DOHH2 (cell line): Measurements from ENCODE around the gene VAPA.

Source experiments
- H3F3A ChIP-seq: fragments of 200-600 bp; sonication (generic), shearing (Covaris generic); 2 replicates; pipeline ENCODE4 v1.6.0; 2016; ENCODE audit warnings: antibody characterized with exemption, mild to moderate bottlenecking; ENCODE audit not compliant: control insufficient read depth, insufficient read depth
- H3K27ac ChIP-seq: fragments of 200-600 bp; sonication (generic); 2 replicates; pipeline ENCODE4 v1.5.1; 2014; ENCODE audit warnings: low read depth, mild to moderate bottlenecking, low read length, moderate library complexity
- H3K27me3 ChIP-seq: fragments of 200-600 bp; sonication (generic); 2 replicates; pipeline ENCODE4 v1.6.1; 2014; ENCODE audit warnings: mild to moderate bottlenecking, low read length, mixed read lengths; ENCODE audit not compliant: control insufficient read depth
- H3K36me3 ChIP-seq: fragments of 200-600 bp; sonication (generic); 2 replicates; pipeline ENCODE4 v1.6.1; 2014; ENCODE audit warnings: mild to moderate bottlenecking, low read length, moderate library complexity, mixed read lengths; ENCODE audit not compliant: control insufficient read depth
- H3K4me1 ChIP-seq: fragments of 200-600 bp; sonication (generic); 2 replicates; pipeline ENCODE4 v1.6.1; 2014; ENCODE audit warnings: mild to moderate bottlenecking, low read length, mixed read lengths; ENCODE audit not compliant: control insufficient read depth
- H3K4me2 ChIP-seq: fragments of 200-600 bp; sonication (generic); 2 replicates; pipeline ENCODE4 v1.6.0; 2014; ENCODE audit warnings: mild to moderate bottlenecking, low read length, moderate library complexity
- H3K4me3 ChIP-seq: fragments of 200-600 bp; sonication (generic); 2 replicates; pipeline ENCODE4 v1.5.1; 2014; ENCODE audit warnings: mild to moderate bottlenecking, low read length, mixed read lengths
- H3K79me2 ChIP-seq: fragments of 200-600 bp; sonication (generic); 2 replicates; pipeline ENCODE4 v1.6.1; 2014; ENCODE audit warnings: mild to moderate bottlenecking, low read length, mixed read lengths; ENCODE audit not compliant: control insufficient read depth
- H3K9me2 ChIP-seq: fragments of 200-600 bp; sonication (generic); replicated peaks from 2 replicates; pipeline ENCODE4 v1.6.1; 2014; ENCODE audit warnings: mild to moderate bottlenecking, low read length, mixed read lengths; ENCODE audit not compliant: control insufficient read depth
- H3K9me3 ChIP-seq: fragments of 200-600 bp; sonication (generic); 2 replicates; pipeline ENCODE4 v1.6.1; 2014; ENCODE audit warnings: antibody characterized with exemption, low read length, mixed read lengths; ENCODE audit not compliant: control insufficient read depth, insufficient read depth
- H4K20me1 ChIP-seq: fragments of 200-600 bp; sonication (generic); 2 replicates; pipeline ENCODE4 v1.6.0; 2014; ENCODE audit warnings: low read depth, mild to moderate bottlenecking, antibody characterized with exemption, low read length, moderate library complexity; ENCODE audit not compliant: control insufficient read depth, insufficient read depth
- EZH2phosphoT487 ChIP-seq: fragments of 200-600 bp; sonication (generic); IDR thresholded peaks from 2 replicates; pipeline ENCODE4 v1.6.1; 2017; ENCODE audit warnings: borderline replicate concordance, mild to moderate bottlenecking, antibody characterized with exemption, low read length, moderate library complexity, mixed read lengths
- TF ChIP-seq, protein P1 (sequence below): fragments of 200-600 bp; sonication (generic); IDR thresholded peaks from one replicate; pipeline ENCODE4 v1.5.1; 2014; ENCODE audit warnings: antibody characterized with exemption, mild to moderate bottlenecking, low read depth, low read length; ENCODE audit not compliant: poor library complexity, severe bottlenecking

The VAPA gene

DNA sequence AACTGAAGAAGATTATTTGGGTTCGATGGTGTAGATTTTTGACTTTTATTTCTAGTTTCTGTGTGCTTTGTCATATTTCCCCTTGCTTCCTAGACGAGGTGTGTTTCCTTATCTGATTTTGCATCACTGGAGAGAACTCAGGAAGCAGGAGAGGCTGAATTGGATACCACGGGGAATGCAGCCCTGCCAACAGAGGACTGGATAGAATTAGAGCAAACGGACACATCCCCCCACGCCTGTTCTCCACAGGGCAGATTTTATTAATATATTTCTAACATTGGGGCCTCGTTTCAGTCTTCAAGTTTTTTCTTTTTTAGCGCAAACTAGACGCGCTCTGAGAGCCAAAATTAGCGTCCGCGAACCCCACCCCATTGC lies 678 bp upstream of the VAPA start:
- Histone ChIP-seq H3K4me2 (peak overlapping the region; percentile 75), H3K9me3 (peaks cover 5% of the 10 kb centered on the region), H3K4me1 (peaks cover 32% of the 10 kb centered on the region), H3K27me3 (peaks cover 9% of the 10 kb centered on the region; the same call in 1 of the 2 replicates), H3K4me3 (peak overlapping the region; percentile 85), H4K20me1 (peaks cover 24% of the 10 kb centered on the region), H3K9me2 (no peaks in the 10 kb centered on the region), H3K36me3 (peaks cover 15% of the 10 kb centered on the region), H3K27ac (no peak overlapping the region), H3K79me2 (peaks cover 43% of the 10 kb centered on the region), H3F3A (no peaks in the 10 kb centered on the region)
- TF ChIP-seq, protein P1, sequence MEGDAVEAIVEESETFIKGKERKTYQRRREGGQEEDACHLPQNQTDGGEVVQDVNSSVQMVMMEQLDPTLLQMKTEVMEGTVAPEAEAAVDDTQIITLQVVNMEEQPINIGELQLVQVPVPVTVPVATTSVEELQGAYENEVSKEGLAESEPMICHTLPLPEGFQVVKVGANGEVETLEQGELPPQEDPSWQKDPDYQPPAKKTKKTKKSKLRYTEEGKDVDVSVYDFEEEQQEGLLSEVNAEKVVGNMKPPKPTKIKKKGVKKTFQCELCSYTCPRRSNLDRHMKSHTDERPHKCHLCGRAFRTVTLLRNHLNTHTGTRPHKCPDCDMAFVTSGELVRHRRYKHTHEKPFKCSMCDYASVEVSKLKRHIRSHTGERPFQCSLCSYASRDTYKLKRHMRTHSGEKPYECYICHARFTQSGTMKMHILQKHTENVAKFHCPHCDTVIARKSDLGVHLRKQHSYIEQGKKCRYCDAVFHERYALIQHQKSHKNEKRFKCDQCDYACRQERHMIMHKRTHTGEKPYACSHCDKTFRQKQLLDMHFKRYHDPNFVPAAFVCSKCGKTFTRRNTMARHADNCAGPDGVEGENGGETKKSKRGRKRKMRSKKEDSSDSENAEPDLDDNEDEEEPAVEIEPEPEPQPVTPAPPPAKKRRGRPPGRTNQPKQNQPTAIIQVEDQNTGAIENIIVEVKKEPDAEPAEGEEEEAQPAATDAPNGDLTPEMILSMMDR, result no peak
- no peak for TF ChIP-seq EZH2phosphoT487

GRCh38 chr18:9914334-9914583 lies 443 bp downstream of the VAPA start:
- H3K9me2 ChIP-seq, result no peaks in the 10 kb centered on the region
- peaks cover 5% of the 10 kb centered on the region for H3K9me3 ChIP-seq
- H3K27ac ChIP-seq, result peak overlapping the region; percentile 74
- H3K4me2 ChIP-seq, result peak overlapping the region; percentile 75
- H3K27me3 ChIP-seq, result 0 out of 2 replicates have a peak, but pooled peaks cover 6% of the 10 kb centered on the region
- H3K79me2 ChIP-seq, result peaks cover 54% of the 10 kb centered on the region
- peaks cover 15% of the 10 kb centered on the region for H3K36me3 ChIP-seq
- no peaks in the 10 kb centered on the region for H3F3A ChIP-seq
- peaks cover 43% of the 10 kb centered on the region for H3K4me1 ChIP-seq
- TF ChIP-seq, protein P1, result no peak
- TF ChIP-seq EZH2phosphoT487, result no peak
- peaks cover 36% of the 10 kb centered on the region for H4K20me1 ChIP-seq
- peak overlapping the region; percentile 85 for H3K4me3 ChIP-seq

GRCh38 chr18:9914584-9915290 lies 921 bp downstream of the VAPA start:
- Histone ChIP-seq H4K20me1 (peaks cover 40% of the 10 kb centered on the region), H3K27ac (peak overlapping the region; percentile 59), H3K9me2 (no peaks in the 10 kb centered on the region), H3K27me3 (0 out of 2 replicates have a peak, but pooled peaks cover 3% of the 10 kb centered on the region), H3F3A (no peaks in the 10 kb centered on the region), H3K4me2 (peak overlapping the region; percentile 90), H3K4me1 (peaks cover 48% of the 10 kb centered on the region), H3K79me2 (peaks cover 59% of the 10 kb centered on the region), H3K4me3 (peak overlapping the region; percentile 85), H3K36me3 (peaks cover 15% of the 10 kb centered on the region), H3K9me3 (peaks cover 5% of the 10 kb centered on the region)
- TF ChIP-seq, protein P1, result no peak
- TF ChIP-seq EZH2phosphoT487, result no peak
